HFFc6 (cell line): ENCODE measurements around the gene NR1H4. TPM values are rescaled to one million over a fixed set of nuclear protein-coding genes. Genes with fewer than 3 reads are reported as not detected.

Source experiments
- DNase-seq: peaks from one replicate; pipeline ENCODE4 v3.0.0-alpha.2; 2018
- H3K27ac Mint-ChIP-seq: 2 replicates; pipeline ENCODE4 v1.8.0; 2020; ENCODE audit warnings: mild to moderate bottlenecking, mixed read lengths
- H3K27me3 Mint-ChIP-seq: 2 replicates; pipeline ENCODE4 v1.8.0; 2021; ENCODE audit warnings: mild to moderate bottlenecking, moderate library complexity, mixed read lengths; ENCODE audit not compliant: insufficient read depth
- H3K36me3 Mint-ChIP-seq: 2 replicates; pipeline ENCODE4 v1.8.0; 2021; ENCODE audit warnings: low read depth, mixed read lengths
- H3K4me1 Mint-ChIP-seq: 2 replicates; pipeline ENCODE4 v1.8.0; 2020; ENCODE audit warnings: low read depth, mixed read lengths
- H3K4me3 Mint-ChIP-seq: 2 replicates; pipeline ENCODE4 v1.8.0; 2020; ENCODE audit warnings: mild to moderate bottlenecking, moderate library complexity, mixed read lengths
- H3K9me3 Mint-ChIP-seq: 2 replicates; pipeline ENCODE4 v1.8.0; 2020; ENCODE audit warnings: mild to moderate bottlenecking, mixed read lengths
- total RNA-seq, 6 experiments: library from RNA; stranded (reverse); fragmentation: NEBNext Ultra II Directional; extraction: Animal tissue kit (Norgen Biotek cat#: 25700); gene quantifications; 2 replicates in 1 of 6; 3 replicates in 5 of 6; pipeline ENCODE4 v1.2.3, GENCODE V29; 2021
- TF ChIP-seq, protein P1 (sequence below): fragments of 200-600 bp; sonication (generic); IDR thresholded peaks from 2 replicates; pipeline ENCODE4 v1.5.0; 2021; ENCODE audit warnings: antibody characterized with exemption, mild to moderate bottlenecking

The NR1H4 gene
- total RNA-seq, 6 experiments from 2014 or later = not detected

DNA sequence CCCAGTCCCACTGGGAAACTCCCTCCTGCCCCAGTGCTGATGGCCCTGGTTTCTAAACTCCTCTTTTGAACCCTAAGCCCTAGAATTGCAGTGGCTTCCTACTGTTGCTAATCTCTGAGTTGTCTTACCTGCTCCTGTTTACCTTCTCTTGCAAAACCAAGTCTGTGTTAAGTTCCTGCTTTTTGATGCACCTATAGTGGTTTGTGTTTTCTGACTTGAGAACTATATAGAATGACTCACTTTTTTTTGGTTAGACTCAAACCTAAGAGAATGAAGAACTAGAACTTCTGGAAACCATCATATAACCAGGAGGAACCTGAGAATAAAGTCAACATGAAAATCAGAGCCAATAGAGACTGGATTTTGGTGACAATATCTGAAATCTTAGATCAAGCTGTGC is 94.3 kb downstream of the NR1H4 start:
- DNase-seq = no peak
- no peaks in the 10 kb centered on the region for H3K9me3 Mint-ChIP-seq
- no peak overlapping the region for H3K4me3 Mint-ChIP-seq
- TF ChIP-seq, protein P1, sequence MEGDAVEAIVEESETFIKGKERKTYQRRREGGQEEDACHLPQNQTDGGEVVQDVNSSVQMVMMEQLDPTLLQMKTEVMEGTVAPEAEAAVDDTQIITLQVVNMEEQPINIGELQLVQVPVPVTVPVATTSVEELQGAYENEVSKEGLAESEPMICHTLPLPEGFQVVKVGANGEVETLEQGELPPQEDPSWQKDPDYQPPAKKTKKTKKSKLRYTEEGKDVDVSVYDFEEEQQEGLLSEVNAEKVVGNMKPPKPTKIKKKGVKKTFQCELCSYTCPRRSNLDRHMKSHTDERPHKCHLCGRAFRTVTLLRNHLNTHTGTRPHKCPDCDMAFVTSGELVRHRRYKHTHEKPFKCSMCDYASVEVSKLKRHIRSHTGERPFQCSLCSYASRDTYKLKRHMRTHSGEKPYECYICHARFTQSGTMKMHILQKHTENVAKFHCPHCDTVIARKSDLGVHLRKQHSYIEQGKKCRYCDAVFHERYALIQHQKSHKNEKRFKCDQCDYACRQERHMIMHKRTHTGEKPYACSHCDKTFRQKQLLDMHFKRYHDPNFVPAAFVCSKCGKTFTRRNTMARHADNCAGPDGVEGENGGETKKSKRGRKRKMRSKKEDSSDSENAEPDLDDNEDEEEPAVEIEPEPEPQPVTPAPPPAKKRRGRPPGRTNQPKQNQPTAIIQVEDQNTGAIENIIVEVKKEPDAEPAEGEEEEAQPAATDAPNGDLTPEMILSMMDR = no peak
- H3K4me1 Mint-ChIP-seq = peaks cover 13% of the 10 kb centered on the region
- peaks cover 4% of the 10 kb centered on the region; the same call in 1 of the 2 replicates for H3K27me3 Mint-ChIP-seq
- H3K36me3 Mint-ChIP-seq = no peaks in the 10 kb centered on the region
- no peak overlapping the region for H3K27ac Mint-ChIP-seq

DNA sequence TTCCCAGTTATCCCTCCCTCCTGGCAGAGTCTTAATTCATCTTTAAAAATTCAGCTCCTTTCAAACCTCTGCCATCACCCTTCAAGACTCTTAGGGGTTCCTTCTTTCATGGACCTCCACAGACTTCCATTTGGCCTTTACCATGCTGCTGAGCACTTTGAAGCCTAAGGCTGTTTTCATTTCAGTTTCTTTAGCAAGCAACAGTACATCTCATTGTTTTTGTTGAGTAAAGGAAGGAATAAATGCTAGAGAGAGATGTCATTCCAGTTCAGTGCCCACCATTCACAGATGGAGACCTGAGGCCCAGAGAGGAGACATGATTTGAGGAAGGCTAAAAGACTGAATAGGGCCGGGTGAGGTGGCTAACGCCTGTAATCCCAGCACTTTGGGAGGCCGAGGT is 98.5 kb downstream of the NR1H4 start:
- TF ChIP-seq, protein P1 = no peak

DNA sequence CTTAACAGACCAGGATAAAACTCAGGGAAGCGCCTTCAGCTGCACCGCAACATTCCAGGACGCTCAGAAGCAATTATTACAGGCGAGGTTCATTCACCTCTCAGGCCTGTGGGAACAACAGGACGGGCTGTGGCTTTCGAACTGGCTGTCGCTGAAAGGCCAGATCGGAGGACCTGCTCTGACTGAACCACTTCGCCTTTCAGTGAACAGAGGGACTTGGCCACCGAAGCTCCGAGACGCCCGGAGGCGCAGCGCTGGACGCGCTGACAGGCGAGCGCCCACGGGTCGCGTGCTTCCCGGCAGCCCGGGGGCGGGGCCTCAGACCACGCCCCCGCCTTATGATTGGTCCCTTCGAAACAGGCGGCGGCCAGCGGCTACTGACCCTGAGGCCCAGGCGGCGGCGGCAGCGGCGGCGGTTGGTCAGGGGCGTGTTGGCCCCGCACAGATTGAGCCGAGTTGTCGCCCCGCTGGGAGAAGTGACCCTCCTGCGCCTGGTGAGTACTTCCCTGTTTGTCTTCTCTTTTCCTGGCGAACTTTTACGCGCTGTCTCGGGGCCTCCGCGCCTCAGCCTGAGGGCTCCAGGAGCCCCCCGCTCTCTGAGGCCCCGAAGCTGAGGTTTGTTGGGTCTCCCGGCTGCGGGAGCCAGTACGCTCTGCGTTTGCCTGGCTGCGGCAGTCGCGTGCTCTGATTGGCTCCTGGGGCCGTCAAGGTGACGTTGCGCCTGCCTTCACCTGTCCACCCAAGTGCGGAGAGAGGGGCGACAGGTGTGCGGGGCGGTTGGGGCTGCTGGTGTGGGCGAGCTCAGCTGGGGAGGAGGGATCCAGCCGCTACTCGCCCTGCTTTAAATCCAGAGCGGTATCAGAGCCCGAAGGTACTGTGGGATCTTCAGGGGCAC is 99.9 kb downstream of the NR1H4 start, which contains the start of gene GAS2L3:
GAS2L3 (plus strand) TSS at position 393 of the 895 bp plus-strand sequence. CDS start 21,221 bp downstream, outside the sequence.
- Mint-ChIP-seq H3K27me3 (no peaks in the 10 kb centered on the region; the same call in 1 of the 2 replicates), H3K36me3 (peaks cover 6% of the 10 kb centered on the region; the same call in 1 of the 2 replicates), H3K27ac (peak within 1 kb of the TSS; percentile 93), H3K9me3 (no peaks in the 10 kb centered on the region), H3K4me3 (peak within 1 kb of the TSS; percentile 99), H3K4me1 (peaks cover 25% of the 10 kb centered on the region)
- peak; percentile 71 for DNase-seq
- TF ChIP-seq, protein P1 = no peak

More for the DNA sequence above, 98.5 kb downstream of the NR1H4 start:
- Mint-ChIP-seq H3K4me1 (peaks cover 29% of the 10 kb centered on the region), H3K9me3 (no peaks in the 10 kb centered on the region), H3K36me3 (no peaks in the 10 kb centered on the region), H3K27me3 (no peaks in the 10 kb centered on the region), H3K27ac (no peak overlapping the region), H3K4me3 (0 out of 2 replicates have a peak overlapping the region, but pooled peaks have one; percentile 12)
- no peak for DNase-seq

DNA sequence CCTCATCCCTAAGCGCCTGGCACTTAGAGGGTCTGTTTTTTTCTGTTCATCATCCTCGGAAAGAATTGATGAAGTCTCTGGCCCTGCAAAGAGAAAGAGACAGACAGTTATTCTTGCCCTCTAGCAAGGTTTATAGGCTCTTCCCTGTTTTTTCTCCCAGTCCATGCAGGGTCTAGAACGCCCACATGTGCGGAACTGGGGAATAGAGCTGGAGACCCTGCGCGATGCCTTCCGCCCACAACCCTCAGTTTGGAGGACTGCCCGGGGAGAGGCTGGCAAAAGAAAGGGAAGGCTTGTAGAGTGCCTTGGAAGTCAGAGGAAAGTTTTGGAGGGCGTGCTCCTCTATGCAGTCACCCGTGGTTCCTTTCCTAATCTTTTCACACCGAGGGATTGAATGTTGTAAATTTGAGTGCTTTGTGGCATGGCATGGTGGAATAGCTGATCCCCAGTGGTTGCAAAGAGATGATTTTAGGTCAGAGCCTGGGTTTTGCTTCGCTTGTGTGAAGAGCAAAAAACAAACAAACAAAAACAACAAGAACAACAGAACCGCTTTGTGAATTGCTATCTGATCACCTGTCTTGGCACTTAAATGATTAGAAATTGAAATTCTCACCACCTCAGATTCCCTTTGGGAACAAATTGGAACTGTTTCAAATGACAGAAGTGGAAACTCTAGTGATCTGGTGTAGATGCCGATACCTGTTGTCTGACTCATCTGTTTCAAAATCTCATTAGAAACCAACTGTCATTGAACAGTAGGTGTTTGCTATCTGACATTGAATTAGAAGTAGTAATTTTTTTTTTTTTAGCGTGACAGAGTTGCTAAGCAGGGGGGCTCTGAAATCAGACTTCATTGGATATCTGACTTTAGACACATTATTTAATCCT is 100.8 kb downstream of the NR1H4 start:
- TF ChIP-seq, protein P1 = no peak
- H3K36me3 Mint-ChIP-seq = peaks cover 12% of the 10 kb centered on the region; the same call in 1 of the 2 replicates
- H3K27ac Mint-ChIP-seq = peak overlapping the region; percentile 93
- peaks cover 34% of the 10 kb centered on the region for H3K4me1 Mint-ChIP-seq
- no peak for DNase-seq
- H3K27me3 Mint-ChIP-seq = no peaks in the 10 kb centered on the region; the same call in 1 of the 2 replicates
- H3K9me3 Mint-ChIP-seq = no peaks in the 10 kb centered on the region
- peak overlapping the region; percentile 99 for H3K4me3 Mint-ChIP-seq

DNA sequence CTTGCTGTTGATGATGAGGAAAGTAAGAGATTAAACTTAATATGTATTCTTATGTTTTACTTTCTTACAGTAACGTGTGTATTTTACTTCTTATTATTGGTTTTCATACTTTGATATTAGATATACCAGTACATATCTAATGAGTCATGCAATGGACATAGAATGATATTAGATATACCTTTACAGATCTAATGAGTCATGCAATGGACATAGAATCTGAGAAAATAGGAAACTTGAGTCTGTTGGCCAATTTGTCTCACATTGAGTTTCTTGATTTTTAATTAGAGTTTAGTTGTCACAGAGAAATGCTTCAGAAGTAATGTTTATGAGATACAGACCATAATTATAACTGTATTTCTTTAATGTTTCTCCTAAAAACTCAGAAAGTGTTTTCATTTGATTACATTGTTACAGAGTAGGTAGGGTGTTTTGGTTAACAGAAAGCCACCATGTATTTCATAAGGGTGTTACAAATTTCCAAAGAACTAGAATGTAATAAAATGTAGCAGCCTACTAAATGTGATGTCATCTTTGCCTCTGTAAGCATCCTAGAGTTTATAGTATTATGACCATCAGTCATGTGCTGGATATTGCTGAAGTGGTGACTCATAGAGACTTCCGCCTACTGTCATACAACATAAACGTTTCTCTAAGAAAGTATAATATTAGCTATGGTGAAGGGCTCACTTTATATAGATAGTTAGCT is 102.8 kb downstream of the NR1H4 start:
- peak overlapping the region; percentile 24; the same call in 1 of the 2 replicates for H3K4me3 Mint-ChIP-seq
- peak overlapping the region; percentile 60 for H3K27ac Mint-ChIP-seq
- H3K27me3 Mint-ChIP-seq = no peaks in the 10 kb centered on the region; the same call in 1 of the 2 replicates
- TF ChIP-seq, protein P1 = no peak
- peaks cover 40% of the 10 kb centered on the region for H3K4me1 Mint-ChIP-seq
- H3K36me3 Mint-ChIP-seq = peaks cover 18% of the 10 kb centered on the region; the same call in 1 of the 2 replicates
- H3K9me3 Mint-ChIP-seq = no peaks in the 10 kb centered on the region
- peak; percentile 84 for DNase-seq
